ENCODE data around the gene FBXW8. TPM values are rescaled to one million over a fixed set of nuclear protein-coding genes. Genes with fewer than 3 reads are reported as not detected.
A peak's percentile ranks its signal among the peaks of the same experiment; 100 is the strongest.

Gene FBXW8
- total RNA-seq, 1 donor from 2014 or later = 5.8 TPM

- Histone ChIP-seq H3K4me3 (ENCODE audit: low read depth, low read length) (no peak overlapping the region), H3K27me3 (ENCODE audit: control insufficient read depth, insufficient read depth, low read length) (no peaks in the 10 kb centered on the region), H3K36me3 (ENCODE audit: control insufficient read depth, insufficient read depth, low read length) (peaks cover 1% of the 10 kb centered on the region)
- TF ChIP-seq CTCF (IDR thresholded peaks at IDR 0.05; ENCODE audit: insufficient read depth, low read length, severe bottlenecking) = no peak
- FAIRE-seq (no peak), DNase-seq (ENCODE audit: low read depth) (peak; percentile 92)
These were observed 5.4 kb downstream of the FBXW8 start for GRCh38 chr12:116916122-116916521.

- Histone ChIP-seq H3K27me3 (ENCODE audit: control insufficient read depth, insufficient read depth, low read length) (no peaks in the 10 kb centered on the region), H3K4me3 (ENCODE audit: low read depth, low read length) (no peak overlapping the region)
- FAIRE-seq = no peak
These were observed 6.0 kb downstream of the FBXW8 start for GRCh38 chr12:116916714-116917114.

GRCh38 chr12:116918464-116918863, 7.7 kb downstream of the FBXW8 start:
- Histone ChIP-seq H3K4me3 (ENCODE audit: low read depth, low read length) (no peak overlapping the region), H3K36me3 (ENCODE audit: control insufficient read depth, insufficient read depth, low read length) (peaks cover 1% of the 10 kb centered on the region), H3K27me3 (ENCODE audit: control insufficient read depth, insufficient read depth, low read length) (no peaks in the 10 kb centered on the region)
- no peak for TF ChIP-seq CTCF (IDR thresholded peaks at IDR 0.05; ENCODE audit: insufficient read depth, low read length, severe bottlenecking)
- no peak for DNase-seq (ENCODE audit: low read depth)
- no peak for FAIRE-seq

More at GRCh38 chr12:116916714-116917114, 6.0 kb downstream of the FBXW8 start:
- no peak for TF ChIP-seq CTCF (IDR thresholded peaks at IDR 0.05; ENCODE audit: insufficient read depth, low read length, severe bottlenecking)
- DNase-seq (ENCODE audit: low read depth) = peak; percentile 70
- peaks cover 1% of the 10 kb centered on the region for H3K36me3 ChIP-seq (ENCODE audit: control insufficient read depth, insufficient read depth, low read length)

- FAIRE-seq = no peak
- no peak for TF ChIP-seq CTCF (IDR thresholded peaks at IDR 0.05; ENCODE audit: insufficient read depth, low read length, severe bottlenecking)
- no peaks in the 10 kb centered on the region for H3K27me3 ChIP-seq (ENCODE audit: control insufficient read depth, insufficient read depth, low read length)
These were observed 8.5 kb downstream of the FBXW8 start for GRCh38 chr12:116919247-116919661.

GRCh38 chr12:116919706-116920485, 9.1 kb downstream of the FBXW8 start:
- DNase-seq (ENCODE audit: low read depth) (no peak), FAIRE-seq (no peak)
- H3K4me3 ChIP-seq (ENCODE audit: low read depth, low read length) = no peak overlapping the region
- TF ChIP-seq CTCF (IDR thresholded peaks at IDR 0.05; ENCODE audit: insufficient read depth, low read length, severe bottlenecking) = no peak
- no peaks in the 10 kb centered on the region for H3K27me3 ChIP-seq (ENCODE audit: control insufficient read depth, insufficient read depth, low read length)
- peaks cover 1% of the 10 kb centered on the region for H3K36me3 ChIP-seq (ENCODE audit: control insufficient read depth, insufficient read depth, low read length)

More at GRCh38 chr12:116919247-116919661, 8.5 kb downstream of the FBXW8 start:
- DNase-seq (ENCODE audit: low read depth) = no peak
- Histone ChIP-seq H3K36me3 (ENCODE audit: control insufficient read depth, insufficient read depth, low read length) (peaks cover 1% of the 10 kb centered on the region), H3K4me3 (ENCODE audit: low read depth, low read length) (no peak overlapping the region)

Measured in bronchial epithelial cell (primary cell).